GM19452 (cell line): ENCODE results near the gene CHAC1.

Source experiments
- ATAC-seq: cut with Tn5 transposase; IDR thresholded peaks from one replicate; pipeline ENCODE4 v1.9.1; 2021; ENCODE audit not compliant: unreplicated experiment

The CHAC1 gene, protein sequence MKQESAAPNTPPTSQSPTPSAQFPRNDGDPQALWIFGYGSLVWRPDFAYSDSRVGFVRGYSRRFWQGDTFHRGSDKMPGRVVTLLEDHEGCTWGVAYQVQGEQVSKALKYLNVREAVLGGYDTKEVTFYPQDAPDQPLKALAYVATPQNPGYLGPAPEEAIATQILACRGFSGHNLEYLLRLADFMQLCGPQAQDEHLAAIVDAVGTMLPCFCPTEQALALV

GRCh38 chr15:40952901-40953712 is at the start of gene CHAC1:
CHAC1 (plus strand) TSS chr15:40953471; CDS start chr15:40953584, 113 bp downstream.
- ATAC-seq: peak; percentile 91

DNA sequence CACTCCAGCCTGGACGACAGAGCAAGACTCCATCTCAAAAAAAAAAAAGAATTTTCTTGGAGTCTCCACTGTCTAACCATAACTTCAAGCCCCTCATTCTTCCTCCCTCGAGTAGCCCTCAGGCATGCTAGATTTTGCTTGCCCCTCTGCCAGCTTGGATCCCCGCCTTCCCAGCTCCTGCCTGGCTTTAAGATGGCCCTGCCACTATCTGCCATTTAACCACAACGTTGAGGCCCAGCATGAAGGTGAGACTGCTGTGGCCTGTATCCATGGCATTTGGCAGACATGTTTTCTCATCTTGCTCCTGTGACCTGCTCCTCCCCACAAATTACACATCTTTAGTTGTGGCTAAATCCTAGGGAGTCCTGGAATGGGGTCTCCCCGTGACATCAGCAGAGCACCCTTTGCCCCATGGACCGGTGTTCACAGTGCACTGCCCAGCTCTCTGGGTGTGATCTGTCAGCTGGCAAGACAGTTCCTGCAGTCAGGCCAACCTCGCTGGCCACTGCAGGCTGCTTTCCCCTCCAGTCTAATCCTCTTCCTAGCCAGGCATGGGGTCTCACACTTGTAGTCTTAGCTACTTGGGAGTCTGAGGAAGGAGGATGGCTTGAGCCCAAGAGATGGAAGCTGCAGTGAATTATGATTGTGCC is 48.6 kb upstream of the CHAC1 start:
- ATAC-seq: no peak

DNA sequence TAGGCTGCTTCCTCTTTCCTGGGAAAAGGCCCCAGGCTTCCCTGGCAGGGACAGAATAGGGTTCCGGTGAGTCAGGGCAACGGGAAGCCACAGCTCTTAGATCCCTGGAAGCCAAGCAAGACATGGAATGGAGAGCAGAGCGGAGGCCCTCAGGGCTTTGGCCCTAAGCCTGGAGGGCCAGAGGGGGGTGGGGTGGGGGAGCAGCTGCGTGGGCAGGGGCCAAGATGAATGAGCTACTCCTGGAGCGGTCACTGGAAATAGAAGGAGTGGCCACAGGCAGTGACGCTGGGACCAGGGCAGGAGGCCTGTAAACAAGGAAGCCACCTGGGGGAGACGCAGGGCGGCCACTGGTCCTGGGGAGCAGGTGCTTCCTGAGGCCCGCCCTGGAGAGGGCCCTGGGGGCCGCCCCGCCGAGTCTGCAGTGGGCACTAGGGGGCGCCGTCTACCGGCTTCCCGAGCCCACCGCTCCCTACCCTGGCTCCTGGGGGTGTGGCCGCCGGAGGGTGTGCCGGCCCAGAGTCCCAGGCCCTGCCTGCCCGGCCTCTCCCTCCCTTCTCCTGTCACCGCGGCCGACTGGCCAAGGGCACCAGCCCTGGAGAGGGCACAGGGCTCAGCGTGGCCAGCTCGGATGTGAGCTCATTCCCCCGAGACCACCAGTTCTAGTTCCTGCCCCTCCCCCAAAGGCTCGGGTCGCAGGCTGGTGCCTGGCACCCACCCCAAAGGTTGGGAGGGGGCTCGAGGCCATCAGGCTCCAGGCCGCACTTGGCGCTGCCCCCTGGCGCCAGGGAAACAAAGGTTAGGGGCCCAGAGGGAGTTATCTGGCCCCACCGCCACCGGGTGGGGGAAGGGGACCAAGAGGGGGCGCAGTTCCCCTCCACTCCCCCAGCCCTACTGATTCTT is 46.9 kb upstream of the CHAC1 start:
- ATAC-seq: peak; percentile 71

DNA sequence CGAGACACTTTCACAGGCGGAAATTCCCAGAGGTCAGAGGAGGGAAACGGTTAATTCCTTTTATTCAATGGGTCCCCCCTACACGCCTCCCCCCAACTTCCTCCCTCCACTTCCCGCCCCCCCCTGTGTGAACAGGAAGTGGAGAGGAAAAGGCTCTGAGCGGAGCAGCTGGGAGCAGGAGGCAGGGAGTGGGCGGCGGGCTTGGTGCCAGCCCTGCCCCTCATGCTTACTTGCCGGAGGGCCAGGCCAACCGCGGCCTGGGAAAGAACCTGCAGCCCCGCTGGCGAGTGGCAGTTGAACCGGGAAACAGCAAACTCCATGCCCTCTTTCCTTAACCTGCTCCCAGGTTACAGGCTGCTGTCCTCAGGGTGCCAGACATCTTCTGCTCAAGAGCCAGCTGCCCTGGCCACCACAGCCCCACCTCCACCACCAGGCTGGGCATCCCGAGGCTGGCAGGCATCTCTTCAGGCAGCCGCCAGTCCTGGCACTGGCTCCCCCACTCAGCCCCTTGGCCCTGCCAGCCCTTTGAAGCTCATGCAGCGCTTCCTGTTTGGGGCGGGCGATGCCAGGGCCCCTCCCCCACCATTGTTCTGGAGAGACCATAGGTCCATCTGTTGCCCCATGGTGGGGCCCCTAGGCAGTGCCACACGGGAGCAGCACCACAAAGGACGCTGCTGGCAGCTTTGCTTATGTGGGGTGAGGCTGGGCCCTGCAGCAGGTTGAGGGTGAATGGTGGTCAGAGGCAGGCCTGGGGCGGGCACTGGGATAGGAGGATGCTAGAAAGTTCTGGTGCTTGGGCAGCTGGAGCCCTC is 46.1 kb upstream of the CHAC1 start:
- no peak for ATAC-seq

DNA sequence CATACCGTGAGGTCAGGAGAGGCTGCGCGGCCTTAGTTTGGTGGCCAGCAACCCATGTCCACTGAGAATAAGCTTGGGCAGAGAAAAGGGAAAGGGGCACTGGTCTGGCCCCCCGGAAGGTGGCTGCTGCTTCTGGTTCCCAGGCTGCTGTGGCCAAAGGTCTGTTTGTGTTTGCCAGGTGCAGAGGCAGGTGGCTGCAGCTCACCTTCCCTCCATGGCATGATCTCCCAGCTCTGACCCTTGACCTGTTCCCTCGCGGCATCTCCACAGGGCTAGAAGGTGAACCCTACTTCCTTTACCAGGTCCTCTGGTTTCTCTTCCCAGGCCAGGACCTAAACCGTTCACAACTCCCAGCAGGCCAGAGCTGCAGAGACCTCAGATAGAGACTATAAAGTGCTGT is 45.2 kb upstream of the CHAC1 start:
- no peak for ATAC-seq

GRCh38 chr15:40909662-40910630 is 43.3 kb upstream of the CHAC1 start:
- ATAC-seq: no peak

DNA sequence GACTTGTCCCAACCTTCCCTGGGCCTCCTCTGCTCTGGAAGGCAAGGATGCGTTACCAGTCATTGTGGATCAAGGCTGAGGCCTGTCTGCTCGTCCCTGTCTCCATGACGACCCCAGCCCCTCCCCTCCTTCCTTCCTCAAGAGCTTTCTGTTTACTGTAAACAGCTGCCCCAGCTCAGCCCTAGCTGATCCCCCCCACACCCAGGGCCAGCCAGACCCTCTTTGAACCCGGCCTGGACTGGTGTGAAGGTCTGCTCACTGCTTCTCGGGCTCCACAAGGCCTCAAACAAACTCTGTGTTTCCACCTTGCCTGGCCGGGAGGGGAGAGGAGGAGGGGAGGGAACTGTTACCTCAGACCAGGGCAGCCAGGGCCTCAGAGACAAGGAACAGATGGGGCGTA is 42.1 kb upstream of the CHAC1 start:
- ATAC-seq: no peak

DNA sequence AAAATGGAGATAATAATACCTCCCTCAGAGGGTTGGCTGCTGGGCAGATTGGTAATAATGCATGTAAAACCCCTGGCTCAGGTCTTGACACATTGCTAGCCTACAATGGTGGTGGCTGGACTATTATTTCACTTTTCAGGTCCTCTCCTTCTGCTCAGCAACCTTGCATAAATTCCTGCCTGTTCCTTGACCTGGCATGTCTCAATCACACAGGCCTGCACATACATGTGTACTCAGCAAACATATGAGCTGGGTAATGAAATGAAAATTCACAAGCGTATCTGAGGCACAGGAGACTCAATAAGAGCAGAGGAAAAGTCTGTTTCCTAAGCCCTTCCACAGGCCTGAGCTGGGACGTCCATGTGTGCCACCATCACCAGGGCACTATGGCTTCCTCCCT is 41.6 kb upstream of the CHAC1 start:
- no peak for ATAC-seq

DNA sequence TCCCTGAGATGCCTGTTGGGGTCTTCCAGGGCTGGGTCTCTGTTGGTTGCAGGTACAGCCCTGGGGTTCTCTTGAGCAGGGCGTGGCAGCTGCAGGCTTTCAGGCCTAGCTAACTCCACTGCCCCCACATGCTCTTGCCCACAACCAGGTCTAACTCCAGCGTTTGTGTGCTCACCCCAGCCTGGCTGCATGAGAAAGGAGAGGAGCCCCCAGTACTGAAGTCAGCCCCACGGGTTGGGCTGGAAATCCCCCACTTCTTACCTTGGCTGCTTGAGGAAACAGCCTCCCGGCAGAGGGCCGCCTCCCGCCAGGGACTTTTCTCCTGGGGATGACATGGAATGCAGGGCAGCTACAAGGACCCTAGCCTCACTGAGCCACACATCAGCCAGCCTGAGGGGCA is 40.8 kb upstream of the CHAC1 start:
- no peak for ATAC-seq

GRCh38 chr15:40914013-40914412 is 39.3 kb upstream of the CHAC1 start:
- ATAC-seq: no peak

GRCh38 chr15:40914486-40914885 is 38.8 kb upstream of the CHAC1 start:
- no peak for ATAC-seq

GRCh38 chr15:40915116-40915661 is 38.1 kb upstream of the CHAC1 start:
- ATAC-seq: no peak

- no peak for ATAC-seq
Measured at GRCh38 chr15:40915679-40916078, 37.6 kb upstream of the CHAC1 start.

DNA sequence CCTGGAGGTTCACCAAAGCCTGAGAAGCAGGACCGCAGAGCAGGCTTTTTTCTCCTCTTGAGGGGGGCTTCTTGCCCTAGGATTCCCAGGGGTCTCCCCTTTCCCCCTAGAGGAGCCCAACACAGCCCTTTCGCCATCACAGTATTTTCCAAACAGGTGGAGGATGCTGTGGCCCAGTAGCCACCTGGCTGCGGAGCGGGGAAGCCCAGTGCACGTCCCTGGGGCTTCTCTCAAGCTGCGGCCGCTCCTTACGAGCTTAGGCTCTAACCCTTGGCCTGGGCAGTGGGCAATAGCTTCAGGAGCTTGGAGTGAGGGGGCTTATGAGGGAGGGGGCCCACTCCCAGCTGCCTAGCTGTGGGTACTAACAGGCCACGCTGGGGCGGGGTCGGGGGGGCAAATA is 35.7 kb upstream of the CHAC1 start:
- ATAC-seq: no peak

DNA sequence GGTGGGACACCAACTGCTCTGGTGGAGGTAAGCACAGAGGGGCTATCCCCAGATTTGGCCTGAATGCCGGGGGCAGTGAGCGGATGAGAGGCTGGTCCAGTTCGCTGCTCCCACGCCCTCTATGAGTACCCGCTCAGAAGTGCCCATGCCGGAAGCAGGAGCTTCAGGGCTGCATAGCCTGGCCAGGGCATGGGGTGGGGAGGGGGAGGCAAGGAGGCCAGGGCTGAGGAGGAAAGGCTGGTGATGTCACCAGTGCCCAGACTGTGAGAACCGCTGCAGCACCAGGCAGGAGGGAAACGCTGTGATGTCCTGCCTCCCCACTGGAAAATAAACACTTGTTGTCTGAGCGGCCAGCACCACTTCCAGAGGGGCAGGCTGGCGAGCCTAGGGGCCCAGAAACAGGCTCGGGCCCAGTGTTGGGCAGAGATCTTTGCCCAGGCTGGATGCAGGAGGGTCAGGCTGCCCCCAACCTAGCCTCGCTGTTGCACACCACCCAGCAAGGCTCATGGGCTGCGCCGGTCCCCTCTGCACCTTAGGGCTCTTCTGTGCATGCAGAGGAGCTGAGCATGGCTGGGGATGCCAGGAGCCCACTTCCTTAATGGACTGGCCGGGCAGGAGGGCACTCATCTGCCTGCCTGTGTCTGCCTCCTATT is 35.0 kb upstream of the CHAC1 start:
- no peak for ATAC-seq

- no peak for ATAC-seq
Measured at GRCh38 chr15:40918799-40919392, 34.4 kb upstream of the CHAC1 start.

GRCh38 chr15:40921949-40922607 is 31.2 kb upstream of the CHAC1 start:
- no peak for ATAC-seq
